EH (cell line): ENCODE results near the gene GPD2.
"Not testable (repeated sequence)": the region's sequence is repeated elsewhere in the genome, so short reads cannot be mapped to it uniquely, and the experiment has no call there.

Source experiments
- DNase-seq: peaks from one replicate; pipeline ENCODE4 v3.0.0-alpha.2; 2015; ENCODE audit warnings: low read depth

Gene GPD2

GRCh38 chr2:156476021-156476849 is 40.1 kb downstream of the GPD2 start:
- DNase-seq: no peak

GRCh38 chr2:156476850-156477206 is 40.6 kb downstream of the GPD2 start:
- peak; percentile 84 for DNase-seq

GRCh38 chr2:156480376-156480775 is 44.2 kb downstream of the GPD2 start:
- no peak for DNase-seq

- DNase-seq: peak; percentile 55
Measured at GRCh38 chr2:156481312-156481711, 45.1 kb downstream of the GPD2 start.

- DNase-seq: peak; percentile 31
Measured at GRCh38 chr2:156483741-156484173, 47.6 kb downstream of the GPD2 start.

GRCh38 chr2:156486147-156486546 is 50.0 kb downstream of the GPD2 start:
- DNase-seq: peak; percentile 12

- no peak for DNase-seq
Measured at GRCh38 chr2:156486614-156487013, 50.4 kb downstream of the GPD2 start.

GRCh38 chr2:156489195-156489594 is 53.0 kb downstream of the GPD2 start:
- DNase-seq: no peak

- DNase-seq: no peak
Measured at GRCh38 chr2:156489750-156490465, 53.7 kb downstream of the GPD2 start.

- DNase-seq: no peak
Measured at GRCh38 chr2:156490466-156490840, 54.3 kb downstream of the GPD2 start.

GRCh38 chr2:156491176-156491575 is 55.0 kb downstream of the GPD2 start:
- no peak for DNase-seq

- DNase-seq: no peak
Measured at GRCh38 chr2:156492979-156493378, 56.8 kb downstream of the GPD2 start.

- DNase-seq: not testable (repeated sequence)
Measured at GRCh38 chr2:156495998-156496397, 59.8 kb downstream of the GPD2 start.

- DNase-seq: no peak
Measured at GRCh38 chr2:156505696-156506095, 69.5 kb downstream of the GPD2 start.

- DNase-seq: no peak
Measured at GRCh38 chr2:156511122-156511521, 74.9 kb downstream of the GPD2 start.

- DNase-seq: no peak
Measured at GRCh38 chr2:156511803-156512202, 75.6 kb downstream of the GPD2 start.

GRCh38 chr2:156512451-156512850 is 76.3 kb downstream of the GPD2 start:
- DNase-seq: peak; percentile 11

GRCh38 chr2:156513219-156513618 is 77.0 kb downstream of the GPD2 start:
- DNase-seq: no peak

- DNase-seq: no peak
Measured at GRCh38 chr2:156517419-156517818, 81.2 kb downstream of the GPD2 start.

GRCh38 chr2:156518138-156518537 is 82.0 kb downstream of the GPD2 start:
- DNase-seq: no peak

GRCh38 chr2:156522864-156523440 is 86.8 kb downstream of the GPD2 start:
- DNase-seq: no peak

- DNase-seq: no peak
Measured at GRCh38 chr2:156526950-156527636, 90.9 kb downstream of the GPD2 start.
